GM18870 (cell line): Measurements from ENCODE around the gene NAP1L4.
"Not testable (repeated sequence)": the region's sequence is repeated elsewhere in the genome, so short reads cannot be mapped to it uniquely, and the experiment has no call there.

Experiments
- ATAC-seq: cut with Tn5 transposase; IDR thresholded peaks from one replicate; pipeline ENCODE4 v1.9.1; 2021; ENCODE audit warnings: moderate library complexity; ENCODE audit not compliant: unreplicated experiment

Gene NAP1L4

DNA sequence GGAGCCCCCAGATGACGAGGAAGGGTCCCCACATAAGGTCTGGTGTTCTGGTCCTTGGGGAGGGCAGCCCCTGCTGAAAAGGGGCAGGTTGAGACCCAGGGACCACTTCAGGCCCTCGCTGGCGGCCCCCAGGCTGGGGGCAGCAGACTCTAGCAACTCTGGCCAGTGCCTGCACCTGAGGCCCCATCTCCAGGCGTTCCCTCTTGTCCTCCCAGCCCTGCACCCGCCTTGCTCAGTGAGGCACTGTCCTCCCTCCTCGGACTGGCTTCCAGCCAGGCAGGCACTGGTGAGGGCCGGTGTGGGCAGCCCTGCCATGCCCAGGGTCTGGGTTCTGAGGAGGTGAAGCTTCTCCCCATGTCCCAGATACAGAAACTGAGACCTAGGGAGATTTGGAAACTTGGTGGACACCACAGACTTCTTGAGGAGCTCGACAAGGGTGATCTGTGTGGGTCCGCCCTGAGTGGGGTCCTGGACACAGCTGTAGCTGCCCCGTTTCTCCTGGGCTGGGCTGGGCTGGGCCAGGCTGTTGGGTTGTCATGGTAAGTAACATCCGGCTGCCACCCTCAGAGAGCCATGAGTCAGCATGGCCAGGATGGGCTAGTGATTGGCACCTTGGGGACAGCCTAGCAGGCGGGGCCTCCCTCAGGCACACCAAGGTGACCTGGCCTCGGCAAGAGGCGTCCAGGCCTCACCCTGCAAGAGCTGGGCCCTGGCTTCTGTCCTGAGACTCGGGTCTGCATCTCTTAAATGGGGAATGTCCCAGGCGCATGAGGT is 51.8 kb downstream of the NAP1L4 start:
- no peak for ATAC-seq

DNA sequence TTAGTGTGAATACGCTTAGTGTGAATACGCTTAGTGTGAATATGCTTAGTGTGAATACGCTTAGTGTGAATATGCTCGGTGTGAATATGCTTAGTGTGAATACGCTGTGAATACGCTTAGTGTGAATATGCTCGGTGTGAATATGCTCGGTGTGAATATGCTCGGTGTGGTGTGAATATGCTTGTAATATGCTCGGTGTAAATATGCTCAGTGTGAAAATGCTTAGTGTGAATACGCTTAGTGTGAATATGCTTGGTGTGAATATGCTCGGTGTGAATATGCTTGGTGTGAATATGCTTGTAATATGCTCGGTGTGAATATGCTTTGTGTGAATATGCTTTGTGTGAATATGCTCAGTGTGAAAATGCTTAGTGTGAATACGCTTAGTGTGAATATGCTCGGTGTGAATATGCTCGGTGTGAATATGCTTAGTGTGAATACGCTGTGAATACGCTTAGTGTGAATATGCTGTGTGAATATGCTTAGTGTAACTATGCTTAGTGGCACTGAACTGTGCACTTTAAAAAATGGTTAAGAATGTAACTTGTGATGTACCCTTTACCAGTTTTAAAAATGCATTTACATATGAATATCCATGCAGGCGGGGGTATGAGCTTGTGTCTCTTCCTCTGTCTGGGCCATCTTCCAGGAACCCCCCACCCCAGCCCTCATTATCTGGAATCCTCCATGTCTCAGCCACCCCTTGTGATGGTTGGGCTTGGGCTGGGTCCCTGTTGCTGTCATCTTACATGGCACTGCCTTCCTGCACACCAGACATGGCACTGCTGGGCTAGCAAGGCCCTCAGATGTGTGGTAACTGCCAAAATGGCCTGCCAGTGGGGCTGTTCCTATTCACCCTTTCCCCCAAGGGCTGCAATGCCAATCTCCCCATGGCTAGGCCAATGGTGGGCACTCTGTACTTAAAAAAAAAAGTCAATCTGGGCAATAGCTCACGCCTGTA is 53.4 kb downstream of the NAP1L4 start:
- not testable (repeated sequence) for ATAC-seq

DNA sequence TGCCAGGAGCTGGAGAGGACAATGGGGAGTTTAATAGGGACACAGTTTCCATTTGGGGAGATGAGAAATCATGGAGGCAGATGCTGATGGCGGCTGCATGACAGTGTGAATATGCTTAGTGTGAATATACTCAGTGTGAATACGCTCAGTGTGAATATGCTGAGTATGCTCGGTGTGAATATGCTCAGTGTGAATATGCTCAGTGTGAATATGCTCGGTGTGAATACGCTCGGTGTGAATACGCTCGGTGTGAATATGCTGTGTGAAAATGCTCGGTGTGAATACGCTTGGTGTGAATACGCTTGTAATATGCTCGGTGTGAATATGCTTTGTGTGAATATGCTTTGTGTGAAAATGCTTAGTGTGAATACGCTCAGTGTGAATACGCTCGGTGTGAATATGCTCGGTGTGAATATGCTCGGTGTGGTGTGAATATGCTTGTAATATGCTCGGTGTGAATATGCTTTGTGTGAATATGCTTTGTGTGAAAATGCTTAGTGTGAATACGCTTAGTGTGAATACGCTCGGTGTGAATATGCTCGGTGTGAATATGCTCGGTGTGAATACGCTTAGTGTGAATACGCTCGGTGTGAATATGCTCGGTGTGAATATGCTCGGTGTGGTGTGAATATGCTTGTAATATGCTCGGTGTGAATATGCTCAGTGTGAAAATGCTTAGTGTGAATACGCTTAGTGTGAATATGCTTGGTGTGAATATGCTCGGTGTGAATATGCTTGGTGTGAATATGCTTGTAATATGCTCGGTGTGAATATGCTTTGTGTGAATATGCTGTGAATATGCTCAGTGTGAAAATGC is 54.3 kb downstream of the NAP1L4 start:
- ATAC-seq, result not testable (repeated sequence)

DNA sequence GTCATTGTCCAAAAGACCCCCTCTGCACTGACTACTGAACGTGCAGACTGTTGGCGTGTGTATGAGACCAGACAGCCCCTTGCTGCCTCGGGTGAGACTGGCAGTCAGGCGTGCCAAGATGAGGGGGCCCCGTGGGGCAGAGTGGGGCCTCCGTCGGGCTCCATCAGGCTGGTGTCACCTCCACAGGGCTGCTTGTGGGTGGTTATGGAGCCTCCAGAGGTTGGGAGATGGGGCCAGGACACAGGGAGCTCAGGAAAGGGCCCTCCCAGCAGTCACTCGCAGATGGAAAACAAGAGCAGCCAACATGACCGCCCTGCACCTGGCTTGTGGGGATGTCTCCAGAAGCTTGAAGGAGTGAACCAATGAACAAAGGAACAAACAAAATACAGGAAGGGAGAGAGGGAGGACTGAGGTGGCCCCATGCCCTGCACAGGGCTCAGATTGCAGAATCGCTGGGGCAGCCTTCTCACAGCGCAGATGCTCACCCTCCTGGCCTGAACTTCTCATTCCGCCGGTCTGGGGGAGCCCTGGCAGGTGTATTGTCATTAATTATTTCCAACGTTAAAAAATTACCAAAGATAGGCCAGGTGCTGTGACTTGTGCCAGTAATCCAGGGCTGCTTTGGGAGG is 57.4 kb downstream of the NAP1L4 start:
- ATAC-seq, result no peak

DNA sequence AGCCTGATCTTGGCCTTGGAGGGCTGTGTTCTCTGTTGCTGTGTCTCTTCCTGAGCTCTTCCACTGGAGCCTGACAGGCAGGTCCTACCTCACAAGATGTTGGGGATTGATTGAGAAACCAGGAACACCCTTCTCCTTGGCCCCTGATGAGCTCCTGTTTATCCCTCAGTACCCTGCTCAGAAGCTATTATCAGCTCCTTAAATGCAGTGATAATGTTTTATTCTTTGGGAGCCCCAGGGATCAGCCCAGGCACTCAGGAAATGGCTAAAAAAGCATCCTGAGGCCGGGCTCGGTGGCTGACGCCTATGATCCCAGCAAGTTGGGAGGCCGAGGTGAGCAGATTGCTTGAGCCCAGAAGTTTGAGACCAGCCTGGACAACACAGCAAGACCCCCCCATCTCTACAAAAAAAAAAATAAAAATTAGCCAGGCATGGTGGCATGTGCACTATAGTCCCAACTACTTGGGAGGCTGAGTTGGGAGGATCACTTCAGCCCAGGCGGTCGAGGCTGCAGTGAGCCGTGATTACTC is 58.0 kb downstream of the NAP1L4 start:
- no peak for ATAC-seq

DNA sequence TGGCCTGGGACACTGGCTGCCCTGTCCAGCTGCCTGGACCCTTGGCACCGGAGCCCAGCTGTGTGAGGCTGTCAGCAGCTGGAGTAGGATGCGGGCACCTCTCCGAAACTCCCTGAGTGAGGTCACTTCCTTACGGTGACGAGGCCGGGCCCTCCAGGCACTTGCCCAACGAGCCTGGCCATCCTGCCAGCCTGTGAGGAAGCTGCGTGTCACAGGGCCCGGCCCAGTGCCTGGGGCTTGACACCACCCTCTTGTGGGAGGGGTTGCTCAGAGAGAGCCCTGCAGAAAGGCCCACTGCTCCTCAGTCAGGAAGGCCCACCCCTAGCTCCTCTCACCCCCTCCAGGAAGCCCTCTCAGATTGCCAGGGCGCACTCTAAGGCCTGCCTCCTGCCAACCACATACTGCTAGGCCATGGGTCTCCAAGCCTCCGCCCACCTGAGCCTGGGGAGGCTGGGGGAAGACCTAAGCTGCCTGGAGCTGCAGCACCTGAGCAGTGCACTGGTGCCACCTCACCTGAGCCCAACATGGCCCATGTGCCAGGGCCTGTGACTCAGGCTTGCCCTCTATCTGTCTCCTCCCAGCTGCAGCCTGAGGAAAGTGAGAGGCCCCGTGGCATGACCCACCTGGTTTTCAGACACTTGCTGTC is 58.6 kb downstream of the NAP1L4 start:
- ATAC-seq, result no peak

DNA sequence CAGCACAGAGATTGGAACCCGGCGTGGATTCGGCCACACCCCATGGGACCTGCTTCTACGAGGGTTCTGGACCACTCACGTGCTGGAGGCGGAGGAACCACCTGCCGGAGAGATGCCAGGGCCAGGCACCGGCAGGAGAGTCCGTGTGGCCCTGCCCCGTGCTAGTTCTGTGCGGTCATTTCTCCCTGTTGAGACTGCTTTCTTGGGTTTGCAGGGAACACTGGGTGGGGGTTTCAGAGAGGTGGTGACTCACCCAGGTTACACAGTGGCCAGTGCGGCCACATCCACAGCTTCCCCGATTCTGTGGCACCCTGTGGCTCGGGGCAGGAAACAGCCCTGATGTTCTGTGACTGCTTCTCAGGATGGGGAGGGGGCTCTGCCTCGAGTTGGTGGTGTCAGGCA is 59.3 kb downstream of the NAP1L4 start:
- ATAC-seq, result no peak

DNA sequence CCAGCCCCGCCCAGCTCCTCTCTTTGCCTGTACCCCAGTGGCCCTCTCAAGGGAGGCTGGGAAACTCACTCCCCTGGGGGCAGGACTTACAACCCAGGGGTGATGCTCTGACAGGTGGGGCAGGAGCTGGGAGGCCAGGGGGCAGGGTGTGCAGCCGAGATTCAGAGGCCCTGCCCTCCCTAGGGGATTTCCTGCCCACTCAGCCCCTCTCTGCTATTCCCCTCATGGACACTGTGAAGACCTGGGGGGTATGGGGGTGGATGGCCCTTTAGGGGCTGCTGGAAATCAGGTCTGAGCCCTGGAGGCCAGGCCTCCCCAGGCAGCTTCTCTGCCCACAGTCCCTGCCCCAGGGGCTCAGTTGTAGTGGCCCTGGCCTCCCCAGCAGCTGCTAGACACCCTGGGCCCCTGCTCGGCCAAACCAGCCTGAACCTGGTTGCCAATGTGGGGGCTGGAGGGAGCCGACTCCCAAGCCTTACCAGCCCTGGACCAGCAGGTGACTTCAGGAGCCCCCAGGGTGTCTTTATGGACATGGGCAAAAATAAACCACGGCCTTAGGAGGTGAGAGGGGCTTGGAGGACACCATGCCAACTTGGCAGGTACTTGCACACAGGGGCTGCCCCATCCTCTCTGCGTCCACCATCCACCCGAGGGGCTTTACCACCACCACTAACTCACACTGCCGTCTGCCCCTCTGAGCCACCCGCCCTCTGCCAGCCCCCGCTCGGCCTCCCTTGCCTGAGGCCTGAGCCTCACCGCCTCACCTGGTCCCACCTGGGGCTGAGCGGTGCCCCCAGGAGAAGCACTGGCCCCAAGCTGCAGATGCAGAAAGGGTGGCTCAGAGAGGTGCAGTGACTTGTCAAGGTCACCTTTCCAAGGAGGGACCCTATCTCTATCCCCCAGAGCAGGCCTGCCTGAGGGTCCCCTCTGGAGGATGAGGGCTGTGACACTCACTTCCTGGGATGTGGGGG is 60.1 kb downstream of the NAP1L4 start:
- ATAC-seq, result no peak

DNA sequence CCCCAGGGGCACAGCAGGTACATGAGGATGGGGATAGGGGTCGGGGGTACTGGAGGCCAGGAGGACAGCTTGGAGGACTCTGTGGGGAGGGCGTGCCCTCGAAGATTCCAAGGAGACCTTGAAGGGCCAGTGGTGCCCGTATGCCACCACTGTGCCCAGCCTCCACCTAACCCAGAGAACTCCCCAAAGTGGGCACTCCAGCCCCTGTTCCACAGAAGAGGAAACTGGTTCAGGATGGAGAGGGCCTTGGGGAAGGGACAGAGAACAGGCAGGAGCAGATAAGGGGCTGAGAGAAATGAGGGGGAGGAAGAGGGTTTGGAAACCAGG is 60.7 kb downstream of the NAP1L4 start:
- ATAC-seq, result no peak

DNA sequence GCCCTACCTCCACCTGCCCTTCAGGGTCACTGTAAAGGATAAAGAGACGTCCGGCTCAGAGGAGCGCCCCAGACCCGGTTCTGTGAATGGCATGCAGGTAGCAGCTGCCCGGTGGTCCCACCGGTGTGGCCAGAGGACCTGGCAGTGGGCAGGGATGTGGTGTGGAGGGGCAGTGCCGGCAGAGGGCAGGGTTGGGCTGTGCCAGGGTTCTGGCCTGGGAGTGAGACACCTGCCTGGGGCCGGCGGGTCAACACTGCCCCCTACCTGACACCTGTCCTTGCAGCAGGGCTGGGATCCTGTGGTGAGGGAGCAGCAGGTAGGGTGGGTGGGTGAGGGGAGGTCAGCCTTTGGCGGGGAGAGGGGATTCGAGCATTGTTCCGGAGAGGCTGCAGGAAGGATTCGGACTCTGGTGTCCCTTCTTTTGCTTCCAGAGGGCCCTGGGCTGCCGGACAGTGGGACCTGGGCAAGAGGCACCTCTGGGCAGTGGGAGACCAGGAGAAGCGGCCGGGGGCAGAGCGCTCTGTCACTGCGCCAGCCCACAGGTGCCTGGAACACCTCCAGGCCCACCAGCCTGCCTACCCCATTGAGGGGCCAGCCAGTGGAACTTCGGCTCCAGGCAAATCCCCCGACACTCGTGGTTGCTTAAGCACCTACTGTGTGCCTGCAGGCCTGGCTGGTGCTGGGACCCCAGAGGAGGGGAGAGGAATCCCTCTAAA is 61.3 kb downstream of the NAP1L4 start:
- ATAC-seq, result no peak

DNA sequence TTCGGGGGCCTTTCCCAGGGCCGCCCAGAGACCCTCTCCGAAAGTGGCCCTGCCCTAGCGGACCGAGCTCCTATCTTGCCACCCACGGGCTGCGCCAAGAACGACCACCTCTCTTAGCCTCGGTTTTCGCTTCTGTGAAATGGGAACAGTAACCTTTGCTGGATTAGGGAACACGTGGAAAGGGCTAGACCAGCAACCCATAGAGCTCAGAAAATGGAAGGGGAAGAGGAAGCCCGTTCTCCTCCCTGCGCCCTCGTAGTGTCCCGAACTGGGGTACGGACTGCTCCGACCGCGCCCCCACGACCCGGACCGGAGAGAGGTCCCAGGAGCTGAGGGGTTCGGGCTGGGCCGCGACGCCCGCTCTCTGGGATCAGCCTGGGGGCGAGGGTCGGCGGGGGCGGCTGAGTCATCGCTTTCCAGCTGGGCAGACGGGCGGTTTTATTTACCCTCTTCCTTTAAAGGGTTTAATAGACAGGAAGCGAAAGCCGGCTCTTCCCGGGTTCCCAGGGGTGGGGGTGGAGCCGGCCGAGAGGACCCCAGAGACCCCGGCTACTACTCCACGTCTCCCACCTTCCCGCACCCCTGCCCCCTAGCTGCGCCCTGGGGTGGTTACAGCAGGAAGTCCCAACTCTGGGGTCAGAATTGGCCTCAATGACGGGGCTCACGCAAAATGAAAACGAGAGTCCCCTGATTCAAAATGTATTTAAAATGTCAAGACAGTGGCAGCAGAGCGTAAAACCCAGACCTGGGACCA is 62.0 kb downstream of the NAP1L4 start:
- no peak for ATAC-seq

DNA sequence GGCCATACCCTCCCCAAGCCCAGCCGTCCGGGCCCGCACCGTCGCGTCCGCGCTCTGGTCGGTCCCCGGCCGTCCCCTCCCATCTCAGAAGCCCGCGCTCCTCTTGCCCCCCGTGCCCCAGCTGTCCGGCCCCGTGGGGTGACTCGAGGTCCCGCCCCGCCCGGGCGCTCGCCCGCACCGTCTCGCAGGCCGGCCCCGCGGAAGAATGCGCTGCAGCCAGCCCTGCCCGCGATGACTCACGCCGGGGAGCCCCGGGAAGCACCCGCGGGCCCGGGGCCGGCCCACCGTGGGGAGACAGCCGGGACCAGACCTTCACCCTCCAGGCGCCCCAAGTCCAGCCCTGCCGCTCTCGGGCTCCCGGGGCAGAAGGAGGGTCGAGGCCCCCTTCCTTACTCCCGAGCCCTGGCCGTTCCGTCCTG is 62.6 kb downstream of the NAP1L4 start:
- no peak for ATAC-seq

DNA sequence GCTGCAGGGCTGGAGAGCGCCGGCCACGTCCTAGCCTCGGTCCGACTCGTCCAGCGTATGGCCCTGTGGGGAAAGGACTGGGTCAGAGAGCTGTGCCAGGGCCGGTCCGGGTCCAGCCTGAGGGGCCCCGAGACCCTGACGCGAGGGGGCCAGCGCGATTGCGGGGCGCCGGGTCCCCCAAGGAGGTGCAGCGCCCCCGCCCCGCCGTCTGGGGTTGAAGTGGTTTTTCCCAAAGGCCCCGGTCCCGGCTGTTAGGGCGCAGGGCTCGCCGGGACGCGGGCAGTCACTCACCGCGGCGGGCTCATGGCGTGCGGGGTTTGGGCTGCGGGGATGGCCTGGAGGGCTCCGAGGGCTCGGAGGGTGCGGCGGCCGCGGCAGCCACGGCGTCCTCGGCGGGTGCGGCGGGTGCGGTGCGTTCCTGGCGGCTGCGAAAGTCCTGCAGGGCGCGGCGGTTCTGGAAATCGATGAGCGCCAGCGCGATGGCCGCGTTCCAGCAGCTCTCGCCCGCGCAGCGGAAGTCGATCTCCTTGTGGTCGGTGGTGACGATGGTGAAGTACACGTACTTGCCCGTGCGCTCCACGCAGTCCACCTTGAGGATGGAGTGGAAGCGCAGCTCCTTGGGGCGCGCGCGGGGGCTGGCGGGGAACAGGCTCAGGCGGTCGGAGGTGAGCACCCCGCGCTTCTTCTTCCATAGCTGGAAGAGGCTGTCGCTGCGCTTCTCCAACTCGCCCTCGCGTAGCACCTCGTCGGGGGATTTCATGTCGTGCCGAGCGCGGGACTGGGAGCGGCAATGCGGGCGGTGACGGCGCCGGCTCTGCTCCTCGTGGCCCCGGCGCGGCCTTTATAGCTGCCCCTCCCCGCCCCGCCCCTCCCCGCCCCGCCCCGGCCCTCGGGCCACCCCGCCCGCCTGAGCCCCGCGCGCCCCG is 63.3 kb downstream of the NAP1L4 start, which contains the start of gene PHLDA2:
PHLDA2 (minus strand) TSS at position 816 of the 926 bp plus-strand sequence; CDS start at position 760, 56 bp downstream.
- no peak for ATAC-seq

DNA sequence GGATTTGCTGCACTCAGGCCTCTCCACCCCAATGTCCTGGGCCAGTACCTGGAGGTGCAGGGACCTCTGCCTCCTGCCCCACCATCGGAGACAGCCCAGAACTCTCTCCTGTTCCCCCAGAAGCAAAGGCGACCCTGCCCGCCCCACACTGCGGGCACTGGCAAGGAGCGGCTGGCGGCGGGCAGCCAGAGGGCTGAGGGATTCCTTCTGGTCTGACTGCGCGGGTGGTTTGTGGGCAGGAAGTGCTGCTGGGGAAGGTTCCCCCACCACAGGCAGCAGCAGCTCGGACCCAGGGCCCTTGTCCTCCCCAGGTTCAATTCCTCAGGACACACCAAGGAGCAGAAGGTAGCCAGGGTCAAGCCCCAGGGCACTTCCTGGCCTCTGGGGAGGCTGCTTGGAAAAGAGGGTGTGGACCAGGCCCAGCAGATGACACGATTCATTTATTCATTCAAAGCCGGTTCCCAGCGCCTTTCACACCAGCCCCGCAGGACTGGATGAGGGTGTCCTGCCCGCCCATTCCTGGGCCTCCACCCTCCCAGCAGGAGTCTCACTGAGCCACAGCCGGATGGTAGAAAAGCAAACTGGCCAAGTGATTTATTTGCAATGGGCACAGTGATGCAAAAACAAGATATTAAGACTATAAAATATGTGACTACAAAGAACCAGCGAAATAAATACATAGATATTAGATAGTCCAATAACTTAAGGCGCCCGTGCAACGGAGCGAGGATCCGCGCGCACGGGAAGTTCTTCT is 64.1 kb downstream of the NAP1L4 start:
- ATAC-seq, result no peak

DNA sequence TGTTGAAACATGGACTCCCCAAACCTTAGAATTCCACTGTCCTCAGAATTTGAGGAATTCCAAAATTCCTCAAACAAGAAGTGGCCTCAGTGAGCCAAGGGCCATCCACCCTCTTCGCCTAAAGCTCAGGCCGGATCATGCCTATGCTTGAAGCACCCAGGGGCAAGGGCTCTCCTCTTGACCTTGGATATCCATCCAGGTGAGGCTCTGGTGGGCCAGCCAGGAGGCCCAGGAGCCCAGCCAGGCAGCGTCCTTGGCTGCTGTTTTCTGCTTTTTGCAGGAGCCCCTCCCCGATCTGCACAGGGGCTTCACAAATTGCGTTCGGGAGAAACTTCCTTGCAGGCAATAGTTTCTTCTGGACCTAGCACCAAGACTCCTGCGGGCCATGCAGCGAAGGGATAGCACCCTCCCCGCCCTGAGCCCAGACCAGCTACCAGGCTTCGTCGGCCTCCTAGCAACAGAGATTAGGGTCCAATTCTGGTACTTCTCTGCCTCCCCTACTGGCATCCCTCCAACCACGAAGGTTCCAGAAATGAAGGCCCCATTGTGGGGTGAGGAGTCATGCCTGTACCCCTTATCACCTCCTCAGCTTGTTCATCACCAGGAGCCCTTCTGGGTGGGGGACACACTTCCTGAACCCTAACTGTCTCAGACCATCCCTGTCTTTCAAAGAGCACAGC is 64.9 kb downstream of the NAP1L4 start:
- no peak for ATAC-seq
